ENCODE measurements around the gene SLC25A11. TPM values are rescaled to one million over a fixed set of nuclear protein-coding genes. Genes with fewer than 3 reads are reported as not detected.

Gene SLC25A11
- total and polyA plus RNA-seq, 4 donors = 28.5 to 54.1 (median 46.0) TPM

- no peak for DNase-seq (ENCODE audit: low spot score)
- H3K27me3 ChIP-seq (ENCODE audit: control insufficient read depth in 4 of 4, insufficient read depth in 4 of 4, low read length in 3 of 4) = no peaks in the 10 kb centered on the region
- H3K9me3 ChIP-seq (ENCODE audit: control insufficient read depth in 4 of 4, low read length in 3 of 4) = no peaks in the 10 kb centered on the region
- WGBS = 94% methylated on average over 12 of the region's 12 CpGs
- H3K27ac ChIP-seq (ENCODE audit: low read depth in 1 of 2, low read length in 2 of 2) = no peak overlapping the region
- H3K4me3 ChIP-seq (ENCODE audit: low read depth in 1 of 3, low read length in 3 of 3) = no peak overlapping the region
- peaks cover 1 to 14% (median 6%) of the 10 kb centered on the region in 4 donors for H3K36me3 ChIP-seq (ENCODE audit: control insufficient read depth in 4 of 4, insufficient read depth in 3 of 4, low read depth in 1 of 4, low read length in 3 of 4)
- TF ChIP-seq JUND (IDR thresholded peaks at IDR 0.05) (no peak), ZBTB33 (IDR thresholded peaks at IDR 0.05) (no peak), MAX (IDR thresholded peaks at IDR 0.05) (no peak), FOXA2 (IDR thresholded peaks at IDR 0.05) (no peak), HNF4A (conservative IDR thresholded peaks at IDR 0.05) (no peak)
- H3K9ac ChIP-seq (ENCODE audit: low read depth in 1 of 2, low read length in 2 of 2) = no peak overlapping the region
- peaks cover 0 to 11% (median 6%) of the 10 kb centered on the region in 4 donors for H3K4me1 ChIP-seq (ENCODE audit: control insufficient read depth in 4 of 4, insufficient read depth in 4 of 4, low read length in 3 of 4)
Measured at GRCh38 chr17:4932756-4933155, 7.1 kb downstream of the SLC25A11 start.

- 74% methylated on average over 14 of the region's 14 CpGs for WGBS
- H3K27ac ChIP-seq (ENCODE audit: low read depth in 1 of 2, low read length in 2 of 2) = no peak within 1 kb of the TSS
- peaks cover 0 to 9% (median 4%) of the 10 kb centered on the region in 4 donors for H3K36me3 ChIP-seq (ENCODE audit: control insufficient read depth in 4 of 4, insufficient read depth in 3 of 4, low read depth in 1 of 4, low read length in 3 of 4)
- TF ChIP-seq TAF1 (conservative IDR thresholded peaks at IDR 0.05) (no peak), FOXA1 (IDR thresholded peaks at IDR 0.05) (no peak), SP1 (IDR thresholded peaks at IDR 0.05) (no peak), ATF3 (IDR thresholded peaks at IDR 0.05) (no peak), CTCF (IDR thresholded peaks at IDR 0.05; ENCODE audit: low read depth, low read length, missing input control) (no peak)
- H3K4me3 ChIP-seq (ENCODE audit: low read depth in 1 of 3, low read length in 3 of 3) = no peak within 1 kb of the TSS
- no peak within 1 kb of the TSS for H3K9ac ChIP-seq (ENCODE audit: low read depth in 1 of 2, low read length in 2 of 2)
- H3K9me3 ChIP-seq (ENCODE audit: control insufficient read depth in 4 of 4, low read length in 3 of 4) = no peaks in the 10 kb centered on the region
- no peaks in the 10 kb centered on the region for H3K27me3 ChIP-seq (ENCODE audit: control insufficient read depth in 4 of 4, insufficient read depth in 4 of 4, low read length in 3 of 4)
- H3K4me1 ChIP-seq (ENCODE audit: control insufficient read depth in 4 of 4, insufficient read depth in 4 of 4, low read length in 3 of 4) = peaks cover 0 to 11% (median 6%) of the 10 kb centered on the region in 4 donors
- DNase-seq (ENCODE audit: low spot score) = no peak
Measured at GRCh38 chr17:4931963-4932362, 7.9 kb downstream of the SLC25A11 start, which contains the start of gene GP1BA. Gene GP1BA (plus strand): TSS chr17:4932277. CDS start chr17:4932605, 328 bp downstream.

GRCh38 chr17:4928881-4929280 lies 11.0 kb downstream of the SLC25A11 start:
- no peaks in the 10 kb centered on the region for H3K9me3 ChIP-seq (ENCODE audit: control insufficient read depth in 4 of 4, low read length in 3 of 4)
- no peaks in the 10 kb centered on the region for H3K27me3 ChIP-seq (ENCODE audit: control insufficient read depth in 4 of 4, insufficient read depth in 4 of 4, low read length in 3 of 4)
- no peak for DNase-seq (ENCODE audit: low spot score)
- H3K9ac ChIP-seq (ENCODE audit: low read depth in 1 of 2, low read length in 2 of 2) = no peak overlapping the region
- H3K4me1 ChIP-seq (ENCODE audit: control insufficient read depth in 4 of 4, insufficient read depth in 4 of 4, low read length in 3 of 4) = peaks cover 0 to under 1% (median under 1%) of the 10 kb centered on the region in 4 donors
- peaks cover 0 to 6% (median 0%) of the 10 kb centered on the region in 4 donors for H3K36me3 ChIP-seq (ENCODE audit: control insufficient read depth in 4 of 4, insufficient read depth in 3 of 4, low read depth in 1 of 4, low read length in 3 of 4)
- H3K4me3 ChIP-seq (ENCODE audit: low read depth in 1 of 3, low read length in 3 of 3) = no peak overlapping the region
- WGBS = 98% methylated on average over 18 of the region's 18 CpGs
- no peak overlapping the region for H3K27ac ChIP-seq (ENCODE audit: low read depth in 1 of 2, low read length in 2 of 2)
- no peak for TF ChIP-seq GABPA (IDR thresholded peaks at IDR 0.05 in 1 of 2, conservative IDR thresholded peaks at IDR 0.05 in 1 of 2)
- no peak for TF ChIP-seq EGR1 (IDR thresholded peaks at IDR 0.05; ENCODE audit: low read depth in 2 of 2)
- no peak for TF ChIP-seq MAX (IDR thresholded peaks at IDR 0.05)
- no peak for TF ChIP-seq JUND (IDR thresholded peaks at IDR 0.05)
- no peak for TF ChIP-seq REST (IDR thresholded peaks at IDR 0.05)
- no peak for TF ChIP-seq ZBTB33 (IDR thresholded peaks at IDR 0.05)
- no peak for TF ChIP-seq NR2F2 (IDR thresholded peaks at IDR 0.05)
- TF ChIP-seq ATF3 (IDR thresholded peaks at IDR 0.05) = no peak
- no peak for TF ChIP-seq RXRA (IDR thresholded peaks at IDR 0.05)
- no peak for TF ChIP-seq FOXA2 (IDR thresholded peaks at IDR 0.05)

Measured in liver (tissue), 9 donors.